ENCODE measurements around the gene LRMDA. TPM values are rescaled to one million over a fixed set of nuclear protein-coding genes. Genes with fewer than 3 reads are reported as not detected.

Gene LRMDA
- total RNA-seq, 1 donor from 2014 or later: 0.19 TPM

DNA sequence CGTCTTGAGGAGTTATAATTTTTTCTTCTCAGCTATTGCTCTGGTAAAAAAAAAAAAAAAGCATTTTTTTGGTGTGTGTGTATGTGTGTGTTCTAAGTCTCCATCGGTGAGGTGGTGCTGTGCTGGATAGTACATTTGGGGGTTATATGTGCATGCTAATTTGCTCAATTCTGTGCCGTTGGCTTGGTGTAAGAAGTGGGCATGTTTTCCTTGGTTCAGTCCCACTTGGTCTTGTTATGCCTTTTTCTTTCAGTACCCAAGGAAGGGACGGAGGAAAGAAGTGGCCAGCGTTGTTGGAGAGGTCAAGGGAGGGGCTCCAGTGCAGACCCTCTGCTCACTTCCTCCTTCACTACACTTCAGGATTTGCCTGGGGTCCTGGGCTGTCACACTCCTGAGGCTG, 20.4 kb downstream of the LRMDA start:
- no peaks in the 10 kb centered on the region for H3K4me1 Mint-ChIP-seq (ENCODE audit: unreplicated experiment)
- DNase-seq (ENCODE audit: extremely low spot score, unreplicated experiment): no peak
- TF ChIP-seq, protein P1, sequence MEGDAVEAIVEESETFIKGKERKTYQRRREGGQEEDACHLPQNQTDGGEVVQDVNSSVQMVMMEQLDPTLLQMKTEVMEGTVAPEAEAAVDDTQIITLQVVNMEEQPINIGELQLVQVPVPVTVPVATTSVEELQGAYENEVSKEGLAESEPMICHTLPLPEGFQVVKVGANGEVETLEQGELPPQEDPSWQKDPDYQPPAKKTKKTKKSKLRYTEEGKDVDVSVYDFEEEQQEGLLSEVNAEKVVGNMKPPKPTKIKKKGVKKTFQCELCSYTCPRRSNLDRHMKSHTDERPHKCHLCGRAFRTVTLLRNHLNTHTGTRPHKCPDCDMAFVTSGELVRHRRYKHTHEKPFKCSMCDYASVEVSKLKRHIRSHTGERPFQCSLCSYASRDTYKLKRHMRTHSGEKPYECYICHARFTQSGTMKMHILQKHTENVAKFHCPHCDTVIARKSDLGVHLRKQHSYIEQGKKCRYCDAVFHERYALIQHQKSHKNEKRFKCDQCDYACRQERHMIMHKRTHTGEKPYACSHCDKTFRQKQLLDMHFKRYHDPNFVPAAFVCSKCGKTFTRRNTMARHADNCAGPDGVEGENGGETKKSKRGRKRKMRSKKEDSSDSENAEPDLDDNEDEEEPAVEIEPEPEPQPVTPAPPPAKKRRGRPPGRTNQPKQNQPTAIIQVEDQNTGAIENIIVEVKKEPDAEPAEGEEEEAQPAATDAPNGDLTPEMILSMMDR (IDR thresholded peaks at IDR 0.05): no peak
- peaks cover under 1% of the 10 kb centered on the region for H3K9me3 Mint-ChIP-seq (ENCODE audit: unreplicated experiment)
- H3K36me3 Mint-ChIP-seq (ENCODE audit: unreplicated experiment): no peaks in the 10 kb centered on the region
- H3K27ac Mint-ChIP-seq (ENCODE audit: unreplicated experiment): no peak overlapping the region
- H3K4me3 Mint-ChIP-seq (ENCODE audit: unreplicated experiment): no peak overlapping the region
- H3K27me3 Mint-ChIP-seq (ENCODE audit: unreplicated experiment): peaks cover 54% of the 10 kb centered on the region

DNA sequence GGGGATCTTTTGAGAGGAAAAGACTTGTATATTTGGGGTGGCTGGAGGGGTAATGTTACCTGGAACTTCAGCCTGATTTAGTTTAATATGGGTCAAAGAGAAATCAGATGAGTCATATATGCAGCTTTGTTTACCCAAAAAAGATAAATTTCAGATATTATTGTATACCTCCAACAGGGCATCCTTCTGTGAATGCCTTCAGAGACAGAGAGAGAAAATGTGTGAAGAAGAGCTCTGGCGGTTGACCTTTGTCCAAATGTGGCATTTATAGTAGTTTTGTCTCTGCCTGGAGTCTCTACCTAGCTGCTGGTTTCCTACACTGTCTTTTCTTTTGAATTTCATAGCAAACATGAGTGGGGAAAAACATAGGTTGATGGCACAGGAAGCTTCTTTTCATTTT, 21.6 kb downstream of the LRMDA start:
- no peaks in the 10 kb centered on the region for H3K9me3 Mint-ChIP-seq (ENCODE audit: unreplicated experiment)
- no peak overlapping the region for H3K4me3 Mint-ChIP-seq (ENCODE audit: unreplicated experiment)
- no peaks in the 10 kb centered on the region for H3K4me1 Mint-ChIP-seq (ENCODE audit: unreplicated experiment)
- DNase-seq (ENCODE audit: extremely low spot score, unreplicated experiment): no peak
- peaks cover 65% of the 10 kb centered on the region for H3K27me3 Mint-ChIP-seq (ENCODE audit: unreplicated experiment)
- H3K27ac Mint-ChIP-seq (ENCODE audit: unreplicated experiment): no peak overlapping the region
- TF ChIP-seq, protein P1 (IDR thresholded peaks at IDR 0.05): no peak
- no peaks in the 10 kb centered on the region for H3K36me3 Mint-ChIP-seq (ENCODE audit: unreplicated experiment)

DNA sequence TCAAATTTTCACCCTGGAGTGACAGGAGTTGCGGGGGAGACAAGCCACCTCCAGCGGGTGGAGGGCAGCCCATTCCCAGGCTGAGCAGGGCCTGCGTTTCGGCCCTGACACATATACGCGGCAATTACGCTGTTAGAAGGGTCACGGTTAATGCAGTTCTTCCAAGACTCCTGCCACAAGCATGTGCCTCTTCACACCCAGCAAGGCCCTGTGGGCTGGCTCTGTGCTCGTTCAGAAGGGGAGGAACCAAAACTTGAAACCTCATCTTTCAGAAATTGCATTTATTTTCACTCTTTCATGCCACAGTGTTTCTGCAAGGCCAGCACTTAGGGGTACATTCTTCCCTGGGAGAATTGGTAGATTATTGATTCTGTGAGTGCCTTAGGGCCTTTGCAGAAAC, 24.7 kb downstream of the LRMDA start:
- Mint-ChIP-seq H3K4me1 (ENCODE audit: unreplicated experiment) (no peaks in the 10 kb centered on the region), H3K27ac (ENCODE audit: unreplicated experiment) (no peak overlapping the region), H3K27me3 (ENCODE audit: unreplicated experiment) (peaks cover 55% of the 10 kb centered on the region), H3K36me3 (ENCODE audit: unreplicated experiment) (no peaks in the 10 kb centered on the region), H3K9me3 (ENCODE audit: unreplicated experiment) (no peaks in the 10 kb centered on the region), H3K4me3 (ENCODE audit: unreplicated experiment) (no peak overlapping the region)
- no peak for DNase-seq (ENCODE audit: extremely low spot score, unreplicated experiment)
- TF ChIP-seq, protein P1 (IDR thresholded peaks at IDR 0.05): no peak

DNA sequence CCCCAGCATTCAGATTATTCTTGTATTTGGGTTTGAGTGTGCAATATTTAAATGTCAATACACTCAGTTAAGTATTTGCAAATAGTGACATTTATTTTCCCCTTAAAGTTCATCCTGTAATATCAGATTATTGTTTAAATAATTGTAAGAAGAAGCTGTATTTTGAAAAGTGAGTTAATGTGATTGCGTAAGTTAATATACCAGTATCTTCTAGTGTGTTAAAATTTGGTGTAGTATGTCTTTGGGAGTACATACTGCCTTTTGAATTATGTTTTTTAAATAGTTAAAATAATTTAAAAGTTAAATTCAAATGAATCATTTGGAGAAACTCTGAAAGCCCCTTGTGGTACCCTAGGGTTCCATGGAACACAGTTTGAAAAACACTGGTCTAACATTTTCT, 28.6 kb downstream of the LRMDA start:
- H3K4me3 Mint-ChIP-seq (ENCODE audit: unreplicated experiment): no peak overlapping the region
- peaks cover 36% of the 10 kb centered on the region for H3K27me3 Mint-ChIP-seq (ENCODE audit: unreplicated experiment)
- TF ChIP-seq, protein P1 (IDR thresholded peaks at IDR 0.05): no peak
- H3K27ac Mint-ChIP-seq (ENCODE audit: unreplicated experiment): no peak overlapping the region
- no peaks in the 10 kb centered on the region for H3K36me3 Mint-ChIP-seq (ENCODE audit: unreplicated experiment)
- no peaks in the 10 kb centered on the region for H3K4me1 Mint-ChIP-seq (ENCODE audit: unreplicated experiment)
- DNase-seq (ENCODE audit: extremely low spot score, unreplicated experiment): no peak
- H3K9me3 Mint-ChIP-seq (ENCODE audit: unreplicated experiment): no peaks in the 10 kb centered on the region

DNA sequence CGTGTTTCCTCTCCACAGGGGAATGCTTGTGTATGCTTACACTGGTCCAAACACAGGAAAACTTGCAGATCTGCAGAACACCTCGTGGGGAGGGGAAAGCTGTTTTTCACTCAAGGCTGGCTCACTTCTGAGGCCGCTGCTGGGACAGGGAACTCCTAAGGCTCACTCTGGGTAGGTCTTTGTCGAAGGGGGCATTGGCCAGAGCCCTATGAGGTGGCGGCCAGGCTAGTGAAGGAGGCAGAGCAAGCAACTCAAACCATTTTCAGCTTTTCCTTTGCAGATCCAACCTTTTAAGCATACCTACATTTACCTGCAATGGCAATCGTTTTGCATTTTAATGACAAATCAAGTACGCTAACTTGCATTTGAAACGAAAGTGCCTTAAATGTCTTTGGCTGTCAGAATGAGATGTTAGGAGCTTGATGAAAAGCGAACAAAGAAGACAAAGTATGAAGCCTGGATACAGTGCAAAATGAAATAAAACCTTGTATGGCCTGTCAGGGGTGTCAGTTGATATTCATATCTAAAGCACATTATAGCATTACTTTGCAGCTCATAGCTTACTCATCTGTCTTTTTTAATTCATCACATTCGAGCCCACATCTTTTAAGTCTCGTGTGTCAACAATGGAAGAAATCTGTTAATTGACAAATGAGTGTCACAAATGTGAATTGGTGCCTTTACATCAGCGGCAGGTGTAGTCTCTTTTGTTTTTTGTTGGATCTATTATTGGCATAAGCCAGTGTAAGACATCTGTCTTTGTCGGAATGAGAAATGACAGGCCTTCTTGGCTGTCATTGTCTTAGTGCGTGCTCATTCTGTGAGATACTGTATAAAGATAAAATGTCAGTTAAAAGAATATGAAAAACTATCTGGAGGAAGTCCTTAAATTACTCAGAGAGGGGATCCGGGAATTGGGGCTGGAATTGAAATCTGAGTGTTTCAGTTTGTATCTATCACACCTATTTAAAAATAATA, 30.5 kb downstream of the LRMDA start:
- no peak for DNase-seq (ENCODE audit: extremely low spot score, unreplicated experiment)
- Mint-ChIP-seq H3K4me3 (ENCODE audit: unreplicated experiment) (no peak overlapping the region), H3K27ac (ENCODE audit: unreplicated experiment) (no peak overlapping the region), H3K36me3 (ENCODE audit: unreplicated experiment) (no peaks in the 10 kb centered on the region), H3K27me3 (ENCODE audit: unreplicated experiment) (peaks cover 39% of the 10 kb centered on the region), H3K4me1 (ENCODE audit: unreplicated experiment) (no peaks in the 10 kb centered on the region), H3K9me3 (ENCODE audit: unreplicated experiment) (no peaks in the 10 kb centered on the region)
- TF ChIP-seq, protein P1 (IDR thresholded peaks at IDR 0.05): no peak
